Activated T-cell treated with anti-CD3 and anti-CD28 coated beads, Interleukin-2, amount 50 U/mL, for 48 hours (primary cell): ENCODE measurements around the gene ADH7.
"Not testable (repeated sequence)": the region's sequence is repeated elsewhere in the genome, so short reads cannot be mapped to it uniquely, and the experiment has no call there.

Experiments
- DNase-seq, 2 experiments: peaks; one replicate each; pipeline ENCODE4 v3.0.0-alpha.2; 2020

Gene ADH7

GRCh38 chr4:99414902-99415301 is 20.2 kb downstream of the ADH7 start:
- not testable (repeated sequence) for DNase-seq

- no peak for DNase-seq
These were observed 20.7 kb downstream of the ADH7 start for GRCh38 chr4:99414401-99414800.

GRCh38 chr4:99413140-99413539 is 22.0 kb downstream of the ADH7 start:
- no peak for DNase-seq

DNA sequence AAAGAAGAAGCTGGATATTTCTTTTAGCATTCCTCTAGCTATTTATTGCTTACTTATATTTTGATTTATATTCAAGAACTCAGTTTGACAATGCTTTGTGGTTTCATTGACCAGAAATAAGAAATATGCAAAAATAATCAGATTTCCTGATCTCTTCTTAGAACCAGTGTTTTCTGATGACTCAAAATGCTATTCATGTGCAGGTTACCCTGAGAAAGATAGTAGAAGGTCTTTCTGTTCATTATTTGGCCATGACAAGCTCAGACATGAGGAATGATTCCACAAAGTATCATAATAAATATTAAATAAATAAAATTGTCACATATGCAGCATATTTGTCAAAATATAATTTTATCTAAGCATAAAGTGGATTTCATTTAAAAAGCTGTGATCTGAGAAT is 24.1 kb downstream of the ADH7 start:
- DNase-seq: no peak

GRCh38 chr4:99410075-99410474 is 25.1 kb downstream of the ADH7 start:
- DNase-seq: no peak

DNA sequence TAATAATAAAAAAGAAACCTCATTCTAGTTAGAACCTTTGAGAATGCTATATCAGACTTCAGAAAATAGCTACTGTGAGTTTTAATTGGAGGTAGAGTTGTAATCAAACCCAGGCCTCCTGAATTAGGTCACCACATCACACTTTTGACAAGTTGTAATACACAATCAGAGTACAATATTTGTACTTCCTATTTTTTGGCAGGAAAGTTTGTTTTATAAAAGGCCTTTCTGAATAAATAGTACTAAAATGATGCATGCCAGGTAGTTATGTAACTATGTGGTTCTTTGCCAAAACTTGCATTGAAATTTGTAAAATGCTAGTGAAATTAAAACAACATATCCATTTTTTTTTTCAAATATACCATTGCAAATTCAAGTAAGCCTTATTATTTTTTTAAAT is 26.8 kb downstream of the ADH7 start:
- no peak for DNase-seq

DNA sequence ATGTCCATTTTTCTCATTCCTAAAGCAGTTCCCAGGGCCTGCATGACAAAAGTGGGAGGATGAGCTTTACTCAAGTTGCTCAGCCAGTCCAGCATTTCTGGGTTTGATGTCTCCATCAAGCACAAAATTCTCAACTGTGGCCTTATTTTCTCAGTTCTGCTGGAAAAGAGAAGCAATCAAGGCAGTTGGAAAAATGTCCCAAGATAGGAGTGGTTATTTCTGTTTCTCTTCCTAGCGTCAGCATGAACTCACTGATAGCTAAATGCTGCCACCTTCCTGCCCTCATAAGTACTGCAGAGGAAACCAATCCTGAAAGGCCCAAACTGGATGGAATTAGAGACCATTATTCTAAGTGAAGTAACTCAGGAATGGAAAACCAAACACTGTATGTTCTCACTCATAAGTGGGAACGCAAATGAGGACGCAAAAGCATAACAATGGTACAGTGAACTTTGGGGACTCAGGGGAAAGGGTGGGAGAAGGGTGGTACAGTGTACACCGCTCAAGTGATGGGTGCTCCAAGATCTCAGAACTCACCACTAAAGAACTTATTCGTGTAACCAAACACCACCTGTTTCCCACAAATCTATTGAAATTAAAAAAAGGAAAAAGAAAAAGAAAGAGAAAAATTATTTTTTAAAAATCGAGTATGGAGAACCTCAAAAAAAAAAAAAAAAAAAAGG is 29.6 kb downstream of the ADH7 start:
- DNase-seq: peak; percentile 74

DNA sequence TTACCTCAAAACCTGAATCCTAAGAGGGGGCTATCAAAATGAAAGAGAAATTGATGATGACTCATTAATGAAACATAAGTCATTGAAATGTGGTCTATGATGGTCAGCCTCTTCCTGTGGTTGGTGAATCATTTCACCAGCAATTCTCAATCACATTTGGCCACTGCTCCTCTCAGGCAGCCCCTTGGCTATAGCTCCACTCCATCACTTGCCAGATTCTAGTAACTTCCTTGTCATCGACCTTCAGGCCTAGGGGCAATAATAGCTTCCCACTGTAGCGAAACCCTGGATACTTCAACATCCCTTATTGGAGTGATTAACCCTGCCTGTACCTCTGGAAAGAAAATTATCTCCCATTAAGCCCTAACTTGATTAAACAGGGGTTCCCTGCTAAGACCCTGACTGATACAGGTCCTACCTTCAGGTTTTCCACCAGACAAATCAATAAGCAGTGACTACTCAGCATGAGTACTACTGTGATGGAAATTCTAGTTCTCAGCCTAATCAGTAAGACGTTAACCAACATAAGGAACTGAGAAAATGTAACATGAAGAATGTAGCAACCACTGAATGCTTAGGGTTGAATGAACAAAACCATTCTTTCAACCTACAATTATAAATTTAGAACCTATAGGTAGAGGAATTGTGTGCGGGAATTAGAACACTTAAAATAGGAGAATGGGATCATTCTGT is 30.4 kb downstream of the ADH7 start:
- peak in 1 of 2 experiments; percentile 21 for DNase-seq

DNA sequence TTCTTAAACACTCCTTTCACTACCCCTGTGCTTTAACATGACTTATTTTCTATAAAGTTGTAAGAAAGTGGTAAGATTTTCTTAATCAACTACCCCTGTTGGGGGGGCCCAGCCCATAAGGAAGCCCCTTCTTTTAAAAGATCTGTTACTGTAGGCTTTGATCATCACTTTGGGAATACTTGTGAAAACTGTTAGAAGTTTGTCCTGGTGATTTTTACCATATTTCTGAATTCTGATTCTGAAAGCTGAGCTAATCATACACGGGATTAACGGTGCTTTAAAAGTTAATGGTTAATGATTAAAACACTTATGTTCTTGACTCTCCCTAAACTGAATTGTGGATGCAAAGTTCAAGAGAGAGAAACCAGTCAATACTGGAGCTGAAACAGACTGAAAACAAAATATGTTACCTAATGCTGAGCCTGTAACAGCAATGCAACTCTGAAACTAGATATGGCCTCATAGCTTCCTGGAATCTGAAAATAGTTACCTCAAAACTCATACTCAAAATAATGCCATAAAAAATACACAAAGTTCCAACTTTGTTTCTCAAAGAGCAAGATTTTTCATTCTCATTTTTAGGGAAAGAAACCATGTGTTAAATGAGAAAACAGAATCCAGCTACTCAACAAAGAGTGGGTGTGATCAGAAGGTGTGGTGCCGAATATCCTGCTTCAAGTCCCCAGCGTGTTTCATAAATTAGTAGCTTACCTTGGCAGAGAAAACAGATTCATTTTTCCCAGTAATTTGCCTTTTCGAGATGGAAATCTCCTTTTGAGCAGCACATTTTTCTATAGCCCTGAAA is 31.6 kb downstream of the ADH7 start:
- no peak for DNase-seq

GRCh38 chr4:99402765-99403164 is 32.4 kb downstream of the ADH7 start:
- DNase-seq: no peak

DNA sequence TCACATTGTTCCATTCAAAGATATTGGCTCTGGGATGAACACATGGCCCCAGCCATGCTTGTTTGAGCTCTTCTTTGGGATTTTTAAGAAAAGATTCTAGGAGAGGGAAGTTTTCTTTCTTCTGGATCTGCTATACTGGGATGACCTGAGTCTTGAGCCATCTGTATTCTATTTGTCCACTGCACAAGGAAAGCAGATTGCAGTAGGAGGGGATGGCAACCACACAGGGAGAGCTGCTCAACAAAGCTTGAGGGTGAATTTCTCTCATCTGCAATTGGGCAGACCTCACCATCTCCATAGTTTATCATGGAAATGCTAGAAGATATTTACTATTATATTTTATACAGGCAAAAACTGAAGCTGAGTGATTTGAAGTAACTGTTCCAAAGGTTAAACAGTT is 34.3 kb downstream of the ADH7 start:
- DNase-seq: no peak

DNA sequence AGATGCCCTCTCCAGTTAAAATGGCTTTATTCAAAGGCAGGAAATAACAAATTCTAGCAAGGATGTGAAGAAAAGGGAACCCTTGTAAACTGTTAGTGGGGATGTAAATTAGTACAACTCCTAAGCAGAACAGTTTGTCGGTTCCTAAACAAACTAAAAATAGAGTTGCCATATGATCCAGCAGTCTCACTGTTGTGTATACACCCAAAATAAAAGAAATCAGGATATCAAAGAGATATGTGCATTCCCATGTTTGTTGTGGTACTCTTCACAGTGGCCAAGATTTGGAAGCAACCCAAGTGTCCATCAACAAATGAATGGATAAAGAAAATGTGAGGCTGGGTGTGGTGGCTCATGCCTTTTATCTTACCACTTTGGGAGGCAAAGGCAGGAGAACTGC is 36.1 kb downstream of the ADH7 start:
- no peak for DNase-seq

DNA sequence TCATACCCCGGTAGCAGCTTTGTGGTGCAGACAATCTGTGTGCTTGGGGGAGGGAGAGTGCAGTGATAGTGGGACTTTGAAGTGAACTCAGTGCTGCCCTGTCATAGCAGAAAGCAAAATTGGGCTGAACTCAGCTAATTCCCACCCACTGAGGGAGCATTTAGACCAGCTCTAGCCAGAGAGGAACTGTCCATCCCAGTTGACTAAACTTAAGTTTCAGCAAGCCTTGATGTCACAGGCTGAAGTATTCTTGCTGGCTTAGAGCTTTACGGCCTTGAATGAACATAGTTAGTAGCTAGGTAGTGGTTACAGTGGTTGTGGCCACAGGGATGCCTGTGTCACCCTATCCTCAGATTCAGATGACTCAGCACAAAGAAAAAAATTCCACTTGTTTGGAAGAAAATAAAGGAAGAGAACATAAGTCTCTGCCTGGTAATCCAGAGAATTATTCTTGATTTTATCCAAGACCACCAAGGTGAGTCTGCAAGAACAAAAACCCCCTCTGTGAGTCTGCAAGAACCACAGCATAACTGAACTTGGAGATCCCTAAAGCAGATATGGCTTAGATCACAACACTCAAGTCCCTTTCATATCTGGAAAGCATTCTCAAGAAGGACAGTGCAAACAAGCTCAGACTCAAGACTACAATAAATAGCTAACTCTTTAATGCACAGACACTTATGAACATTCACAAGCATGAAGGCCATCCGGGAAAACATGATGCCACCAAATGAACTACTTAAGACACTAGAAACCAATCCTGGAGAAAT is 39.4 kb downstream of the ADH7 start:
- DNase-seq: no peak

GRCh38 chr4:99394896-99395295 is 40.2 kb downstream of the ADH7 start:
- no peak for DNase-seq

GRCh38 chr4:99390055-99390454 is 45.1 kb downstream of the ADH7 start:
- no peak for DNase-seq

GRCh38 chr4:99389606-99390005 is 45.5 kb downstream of the ADH7 start:
- no peak for DNase-seq

DNA sequence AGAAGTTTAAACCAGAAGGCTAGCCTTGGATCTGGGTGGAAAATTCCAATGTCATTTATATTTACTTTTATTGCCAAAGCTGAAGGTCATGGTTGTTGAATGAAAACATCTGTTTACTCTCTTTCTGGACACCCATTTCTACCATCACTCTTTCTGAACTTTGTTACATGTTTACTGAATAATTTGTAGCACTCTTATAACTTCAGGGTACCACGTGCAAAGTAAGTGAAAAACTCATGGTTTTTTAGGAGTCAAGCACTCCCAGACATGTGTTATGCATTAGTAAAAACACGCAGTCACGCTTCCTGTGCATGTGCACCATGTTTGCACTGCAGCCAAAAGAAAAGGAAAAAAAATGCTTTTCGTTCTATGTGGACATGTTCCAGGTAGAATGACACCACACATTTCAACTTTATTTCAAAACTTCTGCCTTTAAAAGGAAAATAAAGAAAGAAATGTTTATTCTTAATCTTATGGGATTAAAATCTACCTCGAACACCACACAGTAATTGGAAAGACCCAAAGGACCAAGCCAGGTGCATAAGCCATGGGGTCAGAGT is 51.2 kb downstream of the ADH7 start:
- no peak for DNase-seq

GRCh38 chr4:99383399-99383798 is 51.7 kb downstream of the ADH7 start:
- no peak for DNase-seq

GRCh38 chr4:99382745-99383360 is 52.3 kb downstream of the ADH7 start:
- DNase-seq: no peak

DNA sequence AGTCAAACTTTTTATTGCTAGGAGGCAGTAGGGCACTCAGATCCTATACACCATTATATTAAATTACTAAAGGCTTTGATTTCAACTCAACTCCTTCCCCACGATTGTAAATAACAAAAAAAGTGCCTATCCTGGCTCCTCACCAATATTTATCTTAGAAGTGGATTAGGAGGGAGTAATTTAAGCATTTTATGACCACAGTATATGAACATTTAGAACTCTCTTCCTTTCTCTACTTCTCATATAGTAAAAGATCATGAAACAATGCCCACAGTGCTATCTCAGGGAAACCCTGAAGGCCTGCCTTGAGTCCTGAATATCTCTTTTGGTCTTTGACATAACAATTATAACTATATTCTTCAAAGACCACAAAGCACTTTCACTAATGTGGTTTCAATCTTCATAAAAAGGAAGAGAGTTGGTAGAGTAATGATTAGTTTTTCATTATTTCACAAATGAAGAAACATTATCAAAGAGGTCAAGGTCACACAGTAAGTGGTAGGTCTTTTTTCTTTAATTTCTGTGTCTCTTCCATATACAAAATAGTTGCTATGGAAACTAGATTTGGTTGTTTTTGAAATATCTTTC is 53.5 kb downstream of the ADH7 start:
- no peak for DNase-seq

GRCh38 chr4:99379571-99379970 is 55.6 kb downstream of the ADH7 start:
- DNase-seq: no peak

DNA sequence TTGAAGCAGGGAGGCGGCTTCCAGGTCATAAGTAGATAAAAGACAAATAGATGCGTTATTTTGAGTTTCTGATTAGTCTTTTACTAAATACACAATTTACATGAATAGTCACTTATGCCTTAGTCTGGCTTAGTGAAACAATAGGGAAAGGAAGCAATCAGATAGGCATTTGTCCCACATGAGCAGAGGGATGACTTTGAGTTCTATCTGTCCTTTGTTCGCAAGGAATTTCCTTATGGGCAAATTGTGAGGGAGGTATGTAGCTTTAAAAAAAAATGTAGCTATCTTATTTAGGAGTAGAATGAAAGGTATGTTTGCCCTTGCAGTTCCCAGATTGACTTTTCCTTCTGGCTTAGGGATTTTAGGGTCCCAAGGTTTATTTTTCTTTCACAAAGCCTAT is 56.3 kb downstream of the ADH7 start:
- no peak for DNase-seq
